Measurements from ENCODE around the gene DCN.
"Not testable (repeated sequence)": the region's sequence is repeated elsewhere in the genome, so short reads cannot be mapped to it uniquely, and the experiment has no call there.

Gene DCN

GRCh38 chr12:91182636-91183455, at the start of gene DCN:
Gene DCN (minus strand): TSS chr12:91182817. CDS start chr12:91178552, 4,265 bp downstream.
- DNase-seq (ENCODE audit: low spot score), result no peak

GRCh38 chr12:91230841-91231240, 48.2 kb upstream of the DCN start:
- no peak for DNase-seq (ENCODE audit: low spot score)

GRCh38 chr12:91226951-91227350, 44.3 kb upstream of the DCN start:
- DNase-seq (ENCODE audit: low spot score), result no peak

- no peak for DNase-seq (ENCODE audit: low spot score)
Observed at GRCh38 chr12:91225316-91225715, 42.7 kb upstream of the DCN start.

- DNase-seq (ENCODE audit: low spot score), result no peak
Observed at GRCh38 chr12:91224401-91224800, 41.8 kb upstream of the DCN start.

GRCh38 chr12:91222746-91223145, 40.1 kb upstream of the DCN start:
- no peak for DNase-seq (ENCODE audit: low spot score)

- no peak for DNase-seq (ENCODE audit: low spot score)
Observed at GRCh38 chr12:91219919-91220318, 37.3 kb upstream of the DCN start.

GRCh38 chr12:91219511-91219910, 36.9 kb upstream of the DCN start:
- DNase-seq (ENCODE audit: low spot score), result no peak

- no peak for DNase-seq (ENCODE audit: low spot score)
Observed at GRCh38 chr12:91216871-91217270, 34.3 kb upstream of the DCN start.

- DNase-seq (ENCODE audit: low spot score), result no peak
Observed at GRCh38 chr12:91215940-91216454, 33.4 kb upstream of the DCN start.

GRCh38 chr12:91211866-91212265, 29.2 kb upstream of the DCN start:
- DNase-seq (ENCODE audit: low spot score), result no peak

- no peak for DNase-seq (ENCODE audit: low spot score)
Observed at GRCh38 chr12:91210618-91211017, 28.0 kb upstream of the DCN start.

GRCh38 chr12:91210144-91210543, 27.5 kb upstream of the DCN start:
- DNase-seq (ENCODE audit: low spot score), result no peak

GRCh38 chr12:91207301-91207700, 24.7 kb upstream of the DCN start:
- not testable (repeated sequence) for DNase-seq (ENCODE audit: low spot score)

- no peak for DNase-seq (ENCODE audit: low spot score)
Observed at GRCh38 chr12:91205811-91206210, 23.2 kb upstream of the DCN start.

- no peak for DNase-seq (ENCODE audit: low spot score)
Observed at GRCh38 chr12:91204421-91204820, 21.8 kb upstream of the DCN start.

- DNase-seq (ENCODE audit: low spot score), result no peak
Observed at GRCh38 chr12:91203610-91204009, 21.0 kb upstream of the DCN start.

GRCh38 chr12:91202390-91202789, 19.8 kb upstream of the DCN start:
- DNase-seq (ENCODE audit: low spot score), result no peak

- no peak for DNase-seq (ENCODE audit: low spot score)
Observed at GRCh38 chr12:91196436-91196835, 13.8 kb upstream of the DCN start.

- no peak for DNase-seq (ENCODE audit: low spot score)
Observed at GRCh38 chr12:91194500-91194899, 11.9 kb upstream of the DCN start.

- no peak for DNase-seq (ENCODE audit: low spot score)
Observed at GRCh38 chr12:91191513-91192111, 9.0 kb upstream of the DCN start.

- no peak for DNase-seq (ENCODE audit: low spot score)
Observed at GRCh38 chr12:91189516-91189915, 6.9 kb upstream of the DCN start.

GRCh38 chr12:91188778-91189177, 6.2 kb upstream of the DCN start:
- DNase-seq (ENCODE audit: low spot score), result no peak

GRCh38 chr12:91186156-91186555, 3.5 kb upstream of the DCN start:
- no peak for DNase-seq (ENCODE audit: low spot score)

All from germinal center (tissue), 1 donor.